ENCODE measurements around the gene STAT5A.
A peak's percentile ranks its signal among the peaks of the same experiment; 100 is the strongest.

The STAT5A gene

GRCh38 chr17:42268236-42268635 is 20.1 kb upstream of the STAT5A start:
- DNase-seq (ENCODE audit: low read depth, low spot score): no peak

- no peak for DNase-seq (ENCODE audit: low read depth, low spot score)
Measured at GRCh38 chr17:42270170-42270535, 18.1 kb upstream of the STAT5A start.

- no peak for DNase-seq (ENCODE audit: low read depth, low spot score)
Measured at GRCh38 chr17:42270596-42270995, 17.7 kb upstream of the STAT5A start.

GRCh38 chr17:42271006-42271778 is 17.1 kb upstream of the STAT5A start:
- DNase-seq (ENCODE audit: low read depth, low spot score): no peak

GRCh38 chr17:42271779-42272035 is 16.6 kb upstream of the STAT5A start:
- no peak for DNase-seq (ENCODE audit: low read depth, low spot score)

- DNase-seq (ENCODE audit: low read depth, low spot score): no peak
Measured at GRCh38 chr17:42272162-42272907, 16.0 kb upstream of the STAT5A start.

- no peak for DNase-seq (ENCODE audit: low read depth, low spot score)
Measured at GRCh38 chr17:42273474-42274252, 14.6 kb upstream of the STAT5A start.

GRCh38 chr17:42274253-42274542 is 14.1 kb upstream of the STAT5A start:
- no peak for DNase-seq (ENCODE audit: low read depth, low spot score)

GRCh38 chr17:42274812-42275526 is 13.3 kb upstream of the STAT5A start:
- no peak for DNase-seq (ENCODE audit: low read depth, low spot score)

GRCh38 chr17:42275527-42276358 is 12.6 kb upstream of the STAT5A start:
- peak; percentile 19 for DNase-seq (ENCODE audit: low read depth, low spot score)

GRCh38 chr17:42276359-42276608 is 12.0 kb upstream of the STAT5A start, which contains the start of gene STAT5B:
STAT5B (minus strand) TSS chr17:42276391; CDS start chr17:42232127, 44,264 bp downstream.
- no peak for DNase-seq (ENCODE audit: low read depth, low spot score)

GRCh38 chr17:42276609-42277341 is 11.5 kb upstream of the STAT5A start:
- DNase-seq (ENCODE audit: low read depth, low spot score): no peak

- no peak for DNase-seq (ENCODE audit: low read depth, low spot score)
Measured at GRCh38 chr17:42277342-42277712, 11.0 kb upstream of the STAT5A start.

GRCh38 chr17:42279776-42280630 is 8.3 kb upstream of the STAT5A start:
- no peak for DNase-seq (ENCODE audit: low read depth, low spot score)

- no peak for DNase-seq (ENCODE audit: low read depth, low spot score)
Measured at GRCh38 chr17:42281571-42282096, 6.7 kb upstream of the STAT5A start.

- DNase-seq (ENCODE audit: low read depth, low spot score): no peak
Measured at GRCh38 chr17:42282478-42283080, 5.7 kb upstream of the STAT5A start.

- no peak for DNase-seq (ENCODE audit: low read depth, low spot score)
Measured at GRCh38 chr17:42283241-42284023, 4.9 kb upstream of the STAT5A start.

- no peak for DNase-seq (ENCODE audit: low read depth, low spot score)
Measured at GRCh38 chr17:42284024-42284369, 4.3 kb upstream of the STAT5A start.

- DNase-seq (ENCODE audit: low read depth, low spot score): no peak
Measured at GRCh38 chr17:42284566-42284965, 3.7 kb upstream of the STAT5A start.
